Ecto neural progenitor cell (in vitro differentiated cells): Measurements from ENCODE around the gene RTEL1.
"Not testable (repeated sequence)": the region's sequence is repeated elsewhere in the genome, so short reads cannot be mapped to it uniquely, and the experiment has no call there.

Experiments used
- DNase-seq: peaks from one replicate; pipeline ENCODE4 v3.0.0-alpha.2; 2018; ENCODE audit warnings: low spot score

Gene RTEL1

DNA sequence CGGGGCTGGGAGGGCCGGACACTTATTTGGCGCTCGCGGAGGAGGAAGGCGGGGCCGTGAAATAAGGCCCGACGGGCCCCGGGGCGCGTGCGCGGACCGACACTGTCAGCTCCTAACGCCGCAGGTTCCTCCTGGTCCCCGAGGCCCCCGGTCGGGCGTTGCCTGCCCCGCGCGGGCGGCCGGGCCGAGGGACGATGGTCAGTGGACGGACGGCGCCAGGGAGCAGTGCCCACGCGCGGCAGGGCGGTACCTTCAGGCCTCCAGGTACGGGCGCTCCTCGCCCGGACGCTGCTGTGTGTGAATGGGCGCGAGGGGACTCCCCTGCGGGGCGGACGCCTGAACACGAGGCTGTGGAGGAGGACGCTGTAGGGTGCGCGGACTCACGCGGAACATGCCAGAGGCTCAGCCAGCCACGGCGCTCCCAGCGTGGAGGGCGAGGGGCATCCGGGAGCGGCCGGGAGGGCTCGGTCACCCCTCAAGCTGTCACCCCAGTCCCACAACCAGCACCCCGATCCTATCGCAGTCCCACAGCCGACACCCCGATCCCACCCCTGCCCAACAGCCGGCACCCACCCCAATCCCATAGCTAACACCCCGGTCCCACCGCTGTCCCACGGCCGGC is 30.9 kb upstream of the RTEL1 start:
- DNase-seq, result peak; percentile 96

DNA sequence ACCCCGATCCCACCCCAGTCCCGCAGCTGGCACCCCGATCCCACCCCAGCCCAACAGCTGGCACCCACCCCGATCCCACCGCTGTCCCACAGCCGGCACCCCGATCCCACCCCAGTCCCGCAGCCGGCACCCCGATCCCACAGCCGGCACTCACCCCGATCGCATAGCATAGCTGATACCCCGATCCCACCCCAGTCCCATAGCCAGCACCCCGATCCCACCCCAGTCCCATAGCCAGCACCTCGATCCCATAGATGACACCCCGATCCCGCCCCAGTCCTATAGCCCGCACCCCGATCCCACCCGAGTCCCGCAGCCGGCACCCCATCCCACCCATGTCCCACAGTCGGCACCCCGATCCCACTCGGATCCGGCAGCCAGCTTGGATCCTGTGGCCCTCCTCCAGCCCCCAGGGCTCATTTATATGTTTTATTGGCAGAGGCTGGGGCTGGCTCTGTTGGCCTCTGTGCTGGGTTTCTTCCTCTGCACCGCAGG is 30.3 kb upstream of the RTEL1 start:
- DNase-seq, result no peak

DNA sequence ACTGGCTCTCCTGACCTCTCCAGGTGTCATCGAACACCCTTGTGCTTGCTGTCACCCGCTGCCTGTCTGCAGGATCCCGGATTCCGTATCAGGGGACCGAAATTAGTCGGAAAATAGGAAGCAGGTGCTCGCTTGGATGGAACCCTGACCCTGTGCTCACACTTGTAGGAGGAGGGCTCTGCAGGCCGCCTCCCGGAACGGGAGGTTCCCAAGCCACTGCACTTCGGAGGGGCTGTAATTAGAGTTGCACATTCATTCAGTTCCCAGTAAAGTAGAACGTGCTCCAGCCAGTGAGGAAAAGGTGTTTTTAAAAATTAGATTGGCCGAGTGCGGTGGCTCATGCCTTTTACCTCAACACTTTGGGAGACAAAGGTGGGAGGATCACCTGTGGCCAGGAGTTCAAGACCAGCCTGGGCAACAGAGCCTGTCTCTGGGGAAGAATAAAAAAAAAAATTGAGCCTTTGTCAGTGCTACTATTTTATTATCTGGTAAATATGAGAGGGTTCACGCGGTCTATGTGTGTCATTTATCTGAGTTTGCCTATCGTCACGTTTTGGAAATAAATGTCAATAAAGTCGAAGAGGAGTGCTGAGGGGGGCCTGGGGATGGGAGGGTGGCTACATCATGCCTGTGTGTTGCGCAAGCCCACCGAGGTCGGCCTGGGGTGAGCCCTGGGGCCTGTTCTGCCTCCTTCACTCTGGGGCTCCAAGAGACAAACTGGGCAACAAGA is 29.7 kb upstream of the RTEL1 start:
- DNase-seq, result no peak

DNA sequence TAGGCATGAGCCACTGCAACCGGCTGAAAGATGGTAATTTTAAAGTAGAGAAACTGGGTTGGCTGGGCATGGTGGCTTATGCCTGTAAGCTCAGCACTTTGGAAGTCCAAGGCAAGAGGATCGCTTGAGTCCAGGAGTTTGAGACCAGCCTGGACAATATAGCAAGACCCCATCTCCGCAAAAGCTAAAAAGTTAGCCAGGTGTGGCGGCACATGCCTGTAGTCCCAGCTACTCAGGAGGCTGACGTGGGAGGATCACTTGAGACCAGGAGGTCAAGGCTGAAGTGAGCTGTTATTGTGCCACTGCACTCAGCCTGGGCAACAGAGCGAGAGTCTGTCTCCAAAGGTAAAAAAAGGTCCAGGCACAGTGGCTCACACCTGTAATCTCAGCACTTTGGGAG is 27.2 kb upstream of the RTEL1 start:
- not testable (repeated sequence) for DNase-seq

DNA sequence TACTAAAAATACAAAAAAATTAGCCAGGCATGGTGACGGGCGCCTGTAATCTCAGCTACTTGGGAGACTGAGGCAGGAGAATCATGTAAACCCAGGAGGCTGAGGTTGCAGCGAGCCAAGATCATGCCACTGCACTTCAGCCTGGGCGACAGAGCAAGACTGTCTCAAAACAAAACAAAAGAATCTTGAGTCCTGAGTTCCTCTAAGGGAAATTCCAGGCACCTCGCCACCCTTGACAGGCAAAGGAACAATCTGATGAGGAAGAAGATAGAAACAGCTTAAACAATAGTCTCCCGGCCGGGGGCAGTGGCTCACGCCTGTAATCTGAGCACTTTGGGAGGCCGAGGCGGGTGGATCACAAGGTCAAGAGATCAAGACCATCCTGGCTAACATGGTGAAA is 26.7 kb upstream of the RTEL1 start:
- DNase-seq, result not testable (repeated sequence)

DNA sequence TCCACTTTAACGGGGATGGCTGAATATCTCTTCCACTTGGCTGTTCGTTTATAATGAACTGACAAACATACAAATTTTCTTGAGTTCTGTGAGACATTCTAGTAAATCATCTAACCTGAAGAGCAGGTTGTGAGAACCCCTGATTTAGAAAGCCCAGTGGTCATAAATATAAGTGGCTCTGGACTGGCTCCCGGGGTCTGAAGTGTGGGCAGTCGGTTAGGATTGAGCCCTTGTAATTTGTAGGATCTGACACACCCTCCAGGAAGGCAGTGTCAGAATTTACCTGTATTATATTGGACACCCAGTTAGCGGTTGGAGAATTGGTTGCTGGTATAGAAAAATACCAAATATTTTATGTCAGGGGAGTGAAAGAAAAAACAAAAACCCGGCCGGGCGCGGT is 24.4 kb upstream of the RTEL1 start:
- no peak for DNase-seq

DNA sequence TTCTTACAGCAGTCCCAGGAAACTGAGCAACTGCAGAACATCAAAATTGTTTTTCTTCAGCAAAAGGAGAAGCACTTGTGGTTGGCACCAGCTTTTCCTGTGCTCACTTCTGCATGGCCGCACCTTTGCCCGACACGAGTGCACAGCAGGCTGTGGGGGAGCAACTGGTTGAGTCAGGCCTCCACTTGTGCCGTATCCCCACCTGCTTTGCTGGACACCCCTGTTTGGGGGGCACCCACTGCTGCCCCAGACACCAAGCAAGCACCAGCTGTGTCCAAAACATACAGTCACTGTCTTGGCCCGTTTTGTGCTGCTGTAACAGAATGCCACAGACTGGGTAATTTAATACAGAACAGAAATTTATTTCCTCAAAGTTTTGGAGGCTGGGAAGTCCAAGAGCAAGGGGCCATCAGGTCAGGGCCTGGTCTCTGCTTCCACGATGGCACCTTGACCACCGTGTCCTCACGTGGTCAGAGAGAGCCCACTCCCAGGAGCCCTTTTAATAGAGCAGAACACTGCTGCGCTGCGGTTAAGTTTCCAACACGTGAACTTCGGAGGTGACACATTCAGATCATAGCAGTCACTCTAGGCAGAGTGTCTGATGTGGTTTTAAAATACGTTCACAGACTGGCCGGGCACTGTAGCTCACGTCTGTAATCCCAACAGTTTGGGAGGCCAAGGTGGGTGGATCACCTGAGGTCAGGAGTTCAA is 22.5 kb upstream of the RTEL1 start:
- DNase-seq, result no peak

DNA sequence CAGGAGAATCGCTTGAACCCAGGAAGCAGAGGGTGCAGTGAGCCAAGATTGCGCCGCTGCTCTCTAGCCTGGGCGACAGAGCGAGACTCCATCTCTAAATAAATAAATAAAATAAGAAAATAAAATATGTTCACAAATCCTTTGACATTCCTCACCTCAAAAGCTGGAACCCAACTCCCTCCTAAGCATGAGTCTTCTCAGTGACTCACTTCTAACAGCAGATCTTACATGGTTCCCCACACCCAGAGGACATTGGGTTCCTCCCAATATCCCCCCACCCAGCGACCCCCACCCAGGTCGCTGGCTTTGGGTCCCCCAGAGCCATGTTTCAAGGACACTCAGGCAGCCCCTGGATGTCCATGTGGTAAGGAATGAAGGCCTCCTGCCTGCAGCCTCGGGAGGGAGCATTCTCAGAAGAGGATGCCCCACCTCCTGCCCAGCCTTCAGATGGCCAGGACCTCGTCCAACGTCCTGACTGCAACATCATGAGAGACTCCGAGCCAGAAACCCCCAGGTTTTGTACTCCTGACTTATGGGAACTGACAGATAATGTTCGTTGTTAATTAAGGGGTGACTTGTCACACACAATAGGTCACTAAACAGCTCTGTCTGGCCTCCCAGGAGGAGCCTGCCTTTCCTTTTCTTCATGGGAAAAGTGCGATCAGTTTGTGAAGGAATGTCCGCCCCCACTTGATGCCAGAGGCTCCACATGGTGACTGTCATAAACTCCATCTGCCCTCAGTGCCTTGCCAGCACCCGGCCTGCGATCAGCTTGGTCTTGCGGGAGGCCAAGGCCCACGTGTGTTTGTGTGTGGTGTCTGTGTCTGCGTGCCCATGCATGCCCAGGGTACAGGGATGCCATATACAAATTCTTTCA is 21.1 kb upstream of the RTEL1 start:
- no peak for DNase-seq

DNA sequence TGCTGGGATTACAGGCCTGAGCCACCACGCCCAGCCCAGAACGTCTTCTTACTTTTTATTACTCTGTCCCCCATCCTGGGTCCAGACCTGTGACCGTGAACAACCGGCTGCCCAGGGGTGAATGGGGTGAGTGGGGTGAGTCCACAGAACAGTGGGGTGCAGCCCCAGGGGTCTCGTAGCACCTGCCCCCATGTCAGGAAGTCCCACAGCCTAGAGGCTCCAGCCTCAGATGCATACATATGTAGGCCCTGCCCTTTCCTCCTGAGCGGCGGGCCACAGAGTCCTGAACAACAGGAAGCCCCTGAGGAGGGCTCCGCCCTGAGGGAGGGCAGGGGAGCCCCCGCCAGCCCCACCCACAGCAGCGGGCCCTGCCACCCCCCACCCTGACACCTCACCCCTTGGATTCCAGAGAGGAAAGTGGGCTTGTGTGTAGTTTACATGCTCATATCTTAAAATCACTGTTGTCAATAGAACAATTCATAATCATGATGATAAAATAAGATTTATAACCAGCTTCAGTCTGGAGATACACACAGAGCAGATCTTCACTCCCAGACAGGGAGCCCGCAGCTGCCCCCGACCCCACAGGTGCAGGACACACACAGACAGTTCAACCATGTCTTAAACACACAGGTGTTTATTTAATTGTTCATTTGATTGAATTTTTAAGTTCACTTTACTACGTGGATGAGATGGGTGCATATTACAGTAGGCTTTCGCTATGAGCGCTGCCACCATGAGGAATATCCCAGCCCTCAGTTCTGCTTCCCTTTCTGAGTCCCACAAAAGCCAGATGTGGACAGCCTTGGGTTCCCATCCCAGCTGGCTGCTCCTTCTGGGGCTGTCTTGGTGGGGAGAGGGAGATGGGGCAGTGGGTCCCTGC is 18.8 kb upstream of the RTEL1 start:
- no peak for DNase-seq

DNA sequence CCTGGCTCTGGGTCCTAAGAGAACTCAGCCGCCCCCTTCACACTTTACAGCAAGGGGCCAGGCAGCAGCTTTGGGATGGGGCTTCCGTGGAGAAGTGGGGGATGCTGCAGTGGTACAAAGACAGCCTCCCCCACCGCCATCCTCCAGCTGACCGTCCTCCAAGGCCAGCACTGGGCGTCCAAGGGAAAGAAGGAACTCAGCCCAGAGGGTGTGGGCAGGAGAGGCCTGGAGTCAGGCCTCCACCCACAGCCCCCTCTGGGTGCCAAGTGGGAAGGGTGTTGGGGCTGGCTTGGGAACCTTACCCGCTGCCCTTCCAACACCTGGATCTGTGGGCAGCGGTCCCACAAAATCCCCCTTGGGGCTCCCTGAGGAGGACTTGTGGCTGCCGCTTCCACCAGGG is 18.0 kb upstream of the RTEL1 start:
- no peak for DNase-seq

DNA sequence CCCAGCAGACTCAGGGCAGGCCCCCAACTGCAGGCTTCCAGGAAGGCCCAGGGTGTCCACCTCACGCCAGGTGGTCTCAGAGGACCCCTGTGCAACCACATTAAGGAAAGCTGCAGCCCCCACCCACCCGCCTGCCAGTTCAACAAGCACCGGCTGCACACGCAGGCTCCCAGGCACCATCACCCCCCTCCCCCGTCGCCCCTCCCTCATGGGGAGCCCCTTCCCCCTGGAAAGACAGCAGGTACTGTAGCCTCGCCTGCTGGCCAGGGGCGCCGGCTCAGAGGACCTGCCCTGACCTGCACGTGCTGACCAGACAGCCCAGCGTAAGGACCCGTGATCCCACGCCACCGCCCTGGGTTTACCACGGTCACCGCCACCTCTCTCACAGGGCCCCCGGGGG is 17.4 kb upstream of the RTEL1 start:
- DNase-seq, result not testable (repeated sequence)

DNA sequence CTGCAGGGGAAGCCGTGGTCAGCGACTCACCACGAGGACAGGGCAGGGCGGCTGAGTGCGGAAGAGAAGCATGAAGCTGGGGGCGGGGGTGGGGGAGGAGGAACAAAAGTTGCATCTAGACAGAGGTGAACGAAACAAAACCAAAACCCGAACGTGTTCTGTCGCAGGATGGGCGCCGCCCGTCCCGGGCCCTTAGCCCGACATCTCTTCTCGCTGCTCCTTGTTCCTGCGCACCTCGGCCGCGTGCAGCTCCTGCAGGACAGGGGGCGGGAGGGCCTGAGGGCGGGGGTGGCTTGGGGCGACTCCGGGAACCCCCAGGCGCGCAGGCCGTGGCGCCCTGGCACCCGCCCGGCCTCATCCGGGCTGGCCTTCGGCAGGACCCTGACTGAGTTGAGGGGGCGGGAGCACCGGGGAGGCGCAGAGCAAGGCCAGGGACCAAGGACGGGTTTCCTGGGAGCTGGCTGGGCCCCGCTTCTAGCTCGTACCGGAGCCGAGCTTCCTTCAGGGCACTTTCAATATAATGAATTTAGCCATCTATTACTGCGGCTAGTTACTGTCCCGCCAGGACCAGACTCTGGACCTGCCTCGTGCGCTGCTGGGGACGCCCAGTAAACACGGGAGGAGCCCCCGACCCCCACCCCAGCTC is 16.8 kb upstream of the RTEL1 start:
- DNase-seq, result no peak

DNA sequence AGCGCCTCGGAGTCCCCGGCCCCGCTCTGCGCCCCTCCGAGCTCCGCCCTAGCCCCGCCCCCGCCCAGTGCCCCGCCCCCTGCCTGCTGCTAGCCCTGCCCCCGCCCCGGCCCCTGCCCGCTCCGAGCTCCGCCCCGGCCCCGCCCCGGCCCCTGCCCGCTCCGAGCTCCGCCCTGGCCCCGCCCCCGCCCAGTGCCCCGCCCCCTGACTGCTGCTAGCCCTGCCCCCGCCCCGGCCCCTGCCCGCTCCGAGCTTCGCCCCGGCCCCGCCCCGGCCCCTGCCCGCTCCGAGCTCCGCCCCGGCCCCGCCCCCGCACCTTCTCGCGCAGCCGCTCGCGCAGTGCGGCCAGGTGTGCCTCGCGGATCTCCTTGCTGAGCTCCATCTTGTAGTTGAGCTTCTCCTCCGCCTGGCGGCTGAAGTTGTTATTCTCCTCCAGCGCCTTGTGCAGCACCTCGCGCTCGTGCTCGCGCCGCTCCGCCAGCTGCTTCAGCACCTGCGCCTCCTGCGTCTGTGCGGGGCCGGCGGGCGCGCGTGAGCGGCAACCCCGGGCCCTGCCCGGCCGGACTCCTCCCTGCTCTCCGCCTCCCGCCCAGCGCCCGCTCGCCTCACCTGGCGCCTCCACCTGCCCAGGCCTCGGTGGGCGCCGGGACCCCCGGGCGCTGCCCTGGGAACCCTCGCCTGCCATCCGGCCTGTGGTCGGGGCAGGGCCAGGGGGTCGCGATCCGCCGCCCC is 16.2 kb upstream of the RTEL1 start:
- DNase-seq, result peak; percentile 100

DNA sequence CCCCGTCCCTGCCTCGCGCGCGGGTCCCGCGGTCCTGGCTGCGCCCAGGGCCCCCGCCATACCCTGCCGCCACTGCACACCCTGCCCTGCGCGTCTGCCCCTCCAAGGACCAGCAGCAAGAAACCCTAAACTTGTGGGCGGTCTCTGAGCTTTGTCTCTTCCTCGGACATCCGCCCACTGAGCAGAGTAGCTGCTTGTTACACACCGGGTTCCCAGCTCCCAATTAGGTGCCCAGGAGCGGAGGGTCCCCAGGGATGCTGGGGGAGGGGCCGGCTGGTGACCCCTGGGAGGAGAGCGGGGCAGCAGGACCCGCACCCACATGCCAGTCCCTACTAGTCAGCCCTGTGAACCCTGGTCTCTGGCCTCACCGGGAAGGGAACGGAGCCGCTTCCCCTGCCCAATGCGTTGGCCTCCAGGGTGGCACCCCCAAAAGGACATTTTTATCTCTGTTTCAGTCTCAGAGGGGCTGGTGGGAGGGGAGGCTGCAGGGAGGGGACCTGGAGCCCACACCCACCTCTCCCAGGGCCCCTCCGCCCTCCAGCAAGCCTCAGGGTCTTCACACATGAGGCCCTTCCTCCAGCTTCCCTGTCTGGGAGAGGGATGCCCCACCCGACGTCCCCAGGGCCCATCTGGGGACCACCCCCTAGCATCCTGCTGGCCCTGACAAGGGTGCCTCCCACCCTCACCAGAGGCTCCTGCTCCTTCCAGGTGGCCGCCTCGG is 15.4 kb upstream of the RTEL1 start:
- peak; percentile 68 for DNase-seq

DNA sequence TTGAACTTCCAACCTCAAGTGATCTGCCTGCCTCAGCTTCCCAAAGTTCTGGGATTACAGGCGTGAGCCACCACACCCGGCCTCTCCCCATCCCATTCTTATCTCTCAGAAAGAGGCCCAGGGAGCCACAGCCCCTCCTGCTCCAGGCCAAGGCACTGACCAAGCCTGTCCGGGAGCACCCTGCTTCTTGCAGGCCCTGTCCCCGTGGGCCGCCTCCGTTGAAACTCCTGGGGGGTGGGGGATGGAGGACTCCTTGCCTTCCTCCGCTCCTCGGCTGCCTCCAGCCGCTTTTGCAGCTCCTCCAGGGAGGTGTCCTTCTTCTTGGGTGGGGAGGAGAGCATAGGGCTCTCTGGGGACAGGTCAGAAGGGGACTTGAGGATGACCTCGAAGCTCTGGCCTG is 14.6 kb upstream of the RTEL1 start:
- DNase-seq, result no peak

DNA sequence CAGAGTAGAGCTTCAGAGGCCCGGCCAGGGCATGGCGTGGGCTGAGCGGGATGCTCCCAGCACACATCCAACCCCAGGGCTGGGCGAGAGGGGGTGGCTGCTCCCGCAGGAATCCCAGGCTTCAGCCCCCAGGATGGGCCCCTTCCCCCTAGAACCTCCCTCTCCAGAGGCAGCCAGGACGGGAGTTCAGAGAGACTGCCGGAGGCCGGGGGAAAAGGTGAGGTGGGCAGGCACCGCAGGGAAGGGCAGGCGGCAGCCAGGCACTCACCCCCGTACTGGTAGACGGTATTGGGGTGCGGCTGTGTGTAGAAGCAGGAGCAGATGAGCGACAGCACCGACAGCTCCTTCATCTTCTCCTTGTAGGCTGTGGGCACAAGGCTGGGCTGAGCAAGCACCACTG is 14.2 kb upstream of the RTEL1 start:
- DNase-seq, result no peak

DNA sequence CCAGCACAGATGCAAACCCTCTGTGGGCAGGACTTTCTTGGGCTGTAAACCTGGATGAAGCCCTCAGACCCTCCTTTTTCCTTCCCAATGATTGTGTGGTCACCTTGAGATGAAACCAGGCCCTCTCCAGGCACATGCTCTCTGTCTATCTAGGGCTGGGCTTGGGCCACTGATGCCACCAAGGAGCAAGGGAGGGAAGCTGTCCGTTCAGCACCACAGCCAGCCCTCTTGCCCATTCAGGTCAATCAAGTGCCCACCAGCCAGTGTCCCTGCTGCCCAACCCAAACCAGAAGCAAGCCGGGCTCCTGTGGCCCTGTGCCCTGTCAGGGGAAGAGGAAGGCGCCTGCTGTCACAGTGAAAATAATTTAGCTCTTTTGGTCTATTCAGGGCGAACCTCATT is 12.9 kb upstream of the RTEL1 start:
- no peak for DNase-seq

DNA sequence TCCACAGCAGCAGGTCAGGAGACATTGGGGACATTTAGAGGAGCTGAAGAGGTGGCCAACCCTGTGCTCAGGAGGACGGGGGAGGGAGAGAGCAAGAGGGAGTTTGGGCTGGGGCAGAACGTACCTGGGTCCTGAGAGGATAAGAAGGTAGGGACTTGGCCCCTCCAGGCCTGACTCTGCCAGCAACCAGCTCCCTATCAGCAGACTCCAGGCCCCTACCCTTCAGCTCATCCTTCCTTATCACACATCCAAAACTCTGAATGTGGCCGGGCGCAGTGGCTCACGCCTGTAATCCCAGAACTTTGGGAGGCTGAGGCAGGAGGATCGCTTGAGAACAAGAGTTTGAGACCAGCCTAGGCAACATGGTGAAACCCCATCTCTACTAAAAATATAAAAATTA is 9.9 kb upstream of the RTEL1 start:
- no peak for DNase-seq

DNA sequence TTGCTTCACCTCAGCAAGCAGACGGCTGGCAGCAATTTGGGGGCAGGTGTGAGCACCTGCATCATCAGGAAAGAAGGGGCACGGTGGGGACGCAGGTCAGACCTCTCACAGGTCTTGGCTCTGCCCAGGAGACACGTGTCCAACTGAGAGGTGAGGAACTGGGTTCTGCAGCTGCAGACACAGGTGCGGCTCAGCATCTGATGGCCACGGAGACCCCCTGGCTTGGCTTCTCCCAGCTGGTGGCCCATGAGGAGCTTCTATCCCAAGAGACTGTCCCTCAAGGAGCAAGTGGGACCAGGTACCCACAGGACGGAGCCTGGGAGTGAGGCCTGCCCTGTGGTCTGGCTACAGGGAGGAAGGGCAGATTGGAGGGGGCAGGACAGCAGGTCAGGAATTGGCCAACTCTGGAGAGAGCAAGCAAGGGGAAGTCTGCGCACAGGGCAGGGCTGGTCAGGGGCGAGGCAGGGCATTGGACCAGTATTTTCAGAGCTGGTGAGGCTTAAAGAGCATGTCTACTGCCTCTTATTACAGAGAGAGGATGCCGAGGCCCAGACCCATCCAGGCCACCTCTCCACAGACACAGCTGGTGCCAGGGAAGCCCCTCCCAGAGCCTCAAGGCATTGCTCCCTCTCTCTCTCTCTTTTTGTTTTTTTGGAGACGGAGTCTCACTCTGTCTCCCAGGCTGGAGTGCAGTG is 9.1 kb upstream of the RTEL1 start:
- no peak for DNase-seq
